ENCODE data around the gene SH3RF3. TPM values are rescaled to one million over a fixed set of nuclear protein-coding genes. Genes with fewer than 3 reads are reported as not detected.

Gene SH3RF3
- total RNA-seq, 2 donors from 2014 or later = 1.5 to 1.8 TPM

GRCh38 chr2:109124982-109125592, 3.9 kb upstream of the SH3RF3 start:
- Mint-ChIP-seq H3K9me3 (no peaks in the 10 kb centered on the region), H3K4me1 (peaks cover 2% of the 10 kb centered on the region), H3K27ac (no peak overlapping the region), H3K36me3 (ENCODE audit: low read depth) (no peaks in the 10 kb centered on the region), H3K4me3 (no peak overlapping the region), H3K27me3 (ENCODE audit: insufficient read depth) (peaks cover 45% of the 10 kb centered on the region)
- Histone ChIP-seq H3K27ac (ENCODE audit: low read depth, low read length) (no peak overlapping the region), H3K4me3 (ENCODE audit: low read length) (no peak overlapping the region), H3K4me1 (ENCODE audit: control insufficient read depth, insufficient read depth, low read length) (no peaks in the 10 kb centered on the region), H3K36me3 (ENCODE audit: control insufficient read depth, insufficient read depth, low read length) (no peaks in the 10 kb centered on the region), H3K27me3 (ENCODE audit: control insufficient read depth, insufficient read depth, low read length, poor library complexity, severe bottlenecking) (peaks cover 19% of the 10 kb centered on the region), H3K9ac (ENCODE audit: extremely low read depth, low read length, poor library complexity, severe bottlenecking) (no peak overlapping the region), H3K9me3 (ENCODE audit: control insufficient read depth, low read length) (no peaks in the 10 kb centered on the region)
- WGBS, 2 experiments (ENCODE audit: insufficient coverage in 1 of 2, insufficient read length in 1 of 2) = 83 to 100% methylated on average over 6 to 9 of the region's 10 CpGs
- peak; percentile 62 for DNase-seq
- TF ChIP-seq, protein P1, sequence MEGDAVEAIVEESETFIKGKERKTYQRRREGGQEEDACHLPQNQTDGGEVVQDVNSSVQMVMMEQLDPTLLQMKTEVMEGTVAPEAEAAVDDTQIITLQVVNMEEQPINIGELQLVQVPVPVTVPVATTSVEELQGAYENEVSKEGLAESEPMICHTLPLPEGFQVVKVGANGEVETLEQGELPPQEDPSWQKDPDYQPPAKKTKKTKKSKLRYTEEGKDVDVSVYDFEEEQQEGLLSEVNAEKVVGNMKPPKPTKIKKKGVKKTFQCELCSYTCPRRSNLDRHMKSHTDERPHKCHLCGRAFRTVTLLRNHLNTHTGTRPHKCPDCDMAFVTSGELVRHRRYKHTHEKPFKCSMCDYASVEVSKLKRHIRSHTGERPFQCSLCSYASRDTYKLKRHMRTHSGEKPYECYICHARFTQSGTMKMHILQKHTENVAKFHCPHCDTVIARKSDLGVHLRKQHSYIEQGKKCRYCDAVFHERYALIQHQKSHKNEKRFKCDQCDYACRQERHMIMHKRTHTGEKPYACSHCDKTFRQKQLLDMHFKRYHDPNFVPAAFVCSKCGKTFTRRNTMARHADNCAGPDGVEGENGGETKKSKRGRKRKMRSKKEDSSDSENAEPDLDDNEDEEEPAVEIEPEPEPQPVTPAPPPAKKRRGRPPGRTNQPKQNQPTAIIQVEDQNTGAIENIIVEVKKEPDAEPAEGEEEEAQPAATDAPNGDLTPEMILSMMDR (conservative IDR thresholded peaks at IDR 0.05) = no peak

- DNase-seq = no peak
Observed at GRCh38 chr2:109125593-109126500, 3.2 kb upstream of the SH3RF3 start.

DNA sequence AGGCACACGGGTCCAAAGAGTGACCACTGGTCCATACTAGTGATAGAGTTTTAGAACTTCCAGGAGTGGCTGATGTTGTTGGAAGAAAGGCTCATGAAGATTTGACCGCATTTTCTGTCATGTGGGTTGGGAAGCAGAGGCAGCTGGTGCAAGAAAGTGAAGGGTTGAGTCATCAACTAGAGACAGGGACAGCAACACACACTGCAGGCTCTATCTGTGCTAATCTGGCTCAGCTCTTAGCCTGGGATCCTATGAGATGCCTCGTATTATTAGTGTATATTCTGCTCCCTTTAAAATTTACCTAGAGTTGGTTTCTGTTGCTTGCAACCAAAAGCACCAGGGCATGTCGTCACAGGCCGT, 2.5 kb upstream of the SH3RF3 start:
- TF ChIP-seq, protein P1 (conservative IDR thresholded peaks at IDR 0.05) = no peak
- Histone ChIP-seq H3K27ac (ENCODE audit: low read depth, low read length) (no peak overlapping the region), H3K9me3 (ENCODE audit: control insufficient read depth, low read length) (no peaks in the 10 kb centered on the region), H3K9ac (ENCODE audit: extremely low read depth, low read length, poor library complexity, severe bottlenecking) (no peak overlapping the region), H3K4me3 (ENCODE audit: low read length) (no peak overlapping the region), H3K36me3 (ENCODE audit: control insufficient read depth, insufficient read depth, low read length) (no peaks in the 10 kb centered on the region), H3K27me3 (ENCODE audit: control insufficient read depth, insufficient read depth, low read length, poor library complexity, severe bottlenecking) (peaks cover 33% of the 10 kb centered on the region), H3K4me1 (ENCODE audit: control insufficient read depth, insufficient read depth, low read length) (no peaks in the 10 kb centered on the region)
- 88 to 92% methylated on average over 3 to 5 of the region's 5 CpGs for WGBS, 2 experiments (ENCODE audit: insufficient coverage in 1 of 2, insufficient read length in 1 of 2)
- H3K27me3 Mint-ChIP-seq (ENCODE audit: insufficient read depth) = peaks cover 57% of the 10 kb centered on the region
- H3K9me3 Mint-ChIP-seq = no peaks in the 10 kb centered on the region
- H3K36me3 Mint-ChIP-seq (ENCODE audit: low read depth) = no peaks in the 10 kb centered on the region
- H3K27ac Mint-ChIP-seq = no peak overlapping the region
- no peak for DNase-seq
- no peak overlapping the region for H3K4me3 Mint-ChIP-seq
- H3K4me1 Mint-ChIP-seq = peaks cover 4% of the 10 kb centered on the region

More at GRCh38 chr2:109125593-109126500, 3.2 kb upstream of the SH3RF3 start:
- TF ChIP-seq, protein P1 (conservative IDR thresholded peaks at IDR 0.05) = no peak
- H3K4me1 Mint-ChIP-seq = peaks cover 4% of the 10 kb centered on the region
- no peak overlapping the region for H3K27ac ChIP-seq (ENCODE audit: low read depth, low read length)
- no peaks in the 10 kb centered on the region for H3K9me3 Mint-ChIP-seq
- H3K27ac Mint-ChIP-seq = no peak overlapping the region
- H3K36me3 Mint-ChIP-seq (ENCODE audit: low read depth) = no peaks in the 10 kb centered on the region
- no peak overlapping the region for H3K4me3 Mint-ChIP-seq
- no peaks in the 10 kb centered on the region for H3K4me1 ChIP-seq (ENCODE audit: control insufficient read depth, insufficient read depth, low read length)
- H3K27me3 ChIP-seq (ENCODE audit: control insufficient read depth, insufficient read depth, low read length, poor library complexity, severe bottlenecking) = peaks cover 27% of the 10 kb centered on the region
- H3K9ac ChIP-seq (ENCODE audit: extremely low read depth, low read length, poor library complexity, severe bottlenecking) = no peak overlapping the region
- 86 to 92% methylated on average over 9 to 12 of the region's 12 CpGs for WGBS, 2 experiments (ENCODE audit: insufficient coverage in 1 of 2, insufficient read length in 1 of 2)
- peaks cover 53% of the 10 kb centered on the region for H3K27me3 Mint-ChIP-seq (ENCODE audit: insufficient read depth)
- no peaks in the 10 kb centered on the region for H3K36me3 ChIP-seq (ENCODE audit: control insufficient read depth, insufficient read depth, low read length)
- no peak overlapping the region for H3K4me3 ChIP-seq (ENCODE audit: low read length)
- H3K9me3 ChIP-seq (ENCODE audit: control insufficient read depth, low read length) = no peaks in the 10 kb centered on the region
